C4-2B (cell line): ENCODE measurements around the gene FOXO1.

Experiments
- H3K27ac ChIP-seq: fragments of 450-650 bp; 2 replicates; pipeline ENCODE4 v1.5.1; 2017
- CTCF ChIP-seq: fragments of 450-650 bp; conservative IDR thresholded peaks from 2 replicates; pipeline ENCODE4 v1.5.1; 2017; ENCODE audit warnings: mild to moderate bottlenecking
- ZFX ChIP-seq: fragments of 450-650 bp; IDR thresholded peaks from 2 replicates; pipeline ENCODE4 v1.6.1; 2017

Gene FOXO1

GRCh38 chr13:40585911-40586471, 80.5 kb downstream of the FOXO1 start:
- no peak for TF ChIP-seq ZFX
- no peak for TF ChIP-seq CTCF
- no peak overlapping the region for H3K27ac ChIP-seq

- TF ChIP-seq ZFX, result no peak
- TF ChIP-seq CTCF, result no peak
- H3K27ac ChIP-seq, result no peak overlapping the region
Observed at GRCh38 chr13:40583738-40584137, 82.7 kb downstream of the FOXO1 start.

GRCh38 chr13:40582531-40582930, 83.9 kb downstream of the FOXO1 start:
- TF ChIP-seq CTCF (no peak), ZFX (no peak)
- H3K27ac ChIP-seq, result no peak overlapping the region

GRCh38 chr13:40581277-40581579, 85.2 kb downstream of the FOXO1 start:
- H3K27ac ChIP-seq, result no peak overlapping the region
- TF ChIP-seq ZFX (no peak), CTCF (no peak)

- no peak overlapping the region; the same call in 1 of the 2 replicates for H3K27ac ChIP-seq
- no peak for TF ChIP-seq ZFX
- TF ChIP-seq CTCF, result no peak
Observed at GRCh38 chr13:40580566-40581276, 85.7 kb downstream of the FOXO1 start.

- no peak overlapping the region for H3K27ac ChIP-seq
Observed at GRCh38 chr13:40579535-40579934, 86.9 kb downstream of the FOXO1 start.

GRCh38 chr13:40578055-40578454, 88.4 kb downstream of the FOXO1 start:
- no peak overlapping the region for H3K27ac ChIP-seq
- TF ChIP-seq ZFX, result no peak
- TF ChIP-seq CTCF, result no peak

More at GRCh38 chr13:40579535-40579934, 86.9 kb downstream of the FOXO1 start:
- TF ChIP-seq ZFX (no peak), CTCF (no peak)
